ENCODE data around the gene INCA1.
"Not testable (repeated sequence)": the region's sequence is repeated elsewhere in the genome, so short reads cannot be mapped to it uniquely, and the experiment has no call there.

The INCA1 gene, protein sequence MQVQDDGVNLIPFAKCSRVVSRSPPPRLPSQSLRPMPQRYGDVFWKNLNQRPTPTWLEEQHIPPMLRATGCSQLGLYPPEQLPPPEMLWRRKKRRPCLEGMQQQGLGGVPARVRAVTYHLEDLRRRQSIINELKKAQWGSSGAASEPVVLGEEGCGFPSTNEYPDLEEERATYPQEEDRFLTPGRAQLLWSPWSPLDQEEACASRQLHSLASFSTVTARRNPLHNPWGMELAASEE

DNA sequence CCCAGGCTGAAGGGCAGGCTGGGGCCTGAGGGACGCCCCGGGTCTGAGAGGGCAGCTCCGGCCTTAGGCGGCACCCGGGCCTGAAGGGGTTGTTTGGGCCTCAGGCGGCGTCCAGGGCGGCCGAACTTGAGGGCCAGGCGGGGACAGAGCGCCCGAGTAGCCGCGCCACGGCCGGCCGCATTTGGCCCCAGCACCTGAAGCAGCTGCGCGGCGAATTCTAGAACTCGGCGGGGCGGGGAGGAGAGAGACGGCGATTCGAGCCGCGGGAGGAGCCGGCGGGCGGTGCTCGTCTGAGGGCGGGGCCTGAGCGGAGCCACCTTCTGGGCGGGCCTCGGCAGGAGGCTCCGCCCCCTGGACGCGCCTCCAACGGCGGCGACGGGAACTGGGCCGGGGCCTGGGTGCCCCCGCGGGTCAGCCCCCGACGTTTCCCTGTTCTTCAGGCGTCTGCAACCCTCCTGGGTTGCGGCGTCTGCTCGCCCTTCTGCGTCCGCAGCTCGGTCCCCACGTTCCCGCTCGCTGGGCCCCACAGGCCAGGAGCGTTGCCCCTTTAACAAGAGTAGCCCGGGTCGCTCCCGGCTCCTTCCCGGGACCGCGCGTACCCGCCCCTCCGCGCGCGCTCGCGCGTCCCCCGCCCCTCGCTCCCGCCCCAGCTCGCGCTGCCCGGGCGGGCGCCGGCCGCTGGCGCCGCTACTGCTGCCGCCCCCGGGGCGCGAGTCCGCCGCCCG is at the start of gene INCA1, which contains the start of gene KIF1C:
INCA1 (minus strand) TSS at position 221 of the 725 bp plus-strand sequence. CDS start 3,085 bp downstream, outside the sequence.
KIF1C (plus strand) TSS at position 649 of the 725 bp plus-strand sequence. CDS start 2,297 bp downstream, outside the sequence.
- no peaks in the 10 kb centered on the region for H3K27me3 Mint-ChIP-seq

GRCh38 chr17:5045496-5045895 is 48.2 kb upstream of the INCA1 start:
- H3K36me3 Mint-ChIP-seq = no peaks in the 10 kb centered on the region
- no peak overlapping the region for H3K27ac Mint-ChIP-seq
- peaks cover 20% of the 10 kb centered on the region for H3K4me1 Mint-ChIP-seq
- DNase-seq (ENCODE audit: low spot score in 2 of 2) (no peak), ATAC-seq (ENCODE audit: low read depth) (no peak)
- no peaks in the 10 kb centered on the region for H3K27me3 Mint-ChIP-seq
- H3K4me3 Mint-ChIP-seq = no peak overlapping the region
- no peaks in the 10 kb centered on the region for H3K9me3 Mint-ChIP-seq

More for the DNA sequence above, at the start of gene INCA1, which contains the start of gene KIF1C:
- Mint-ChIP-seq H3K36me3 (peaks cover 14% of the 10 kb centered on the region), H3K9me3 (no peaks in the 10 kb centered on the region), H3K27ac (peak within 1 kb of the TSS; percentile 81), H3K4me3 (peak within 1 kb of the TSS; percentile 89), H3K4me1 (peaks cover 22% of the 10 kb centered on the region)
- peak; percentile 88 for ATAC-seq (ENCODE audit: low read depth)
- peak; percentile 94 for DNase-seq (ENCODE audit: low spot score in 2 of 2)

GRCh38 chr17:5044630-5045029 is 47.3 kb upstream of the INCA1 start:
- DNase-seq (ENCODE audit: low spot score in 2 of 2) = no peak
- no peak for ATAC-seq (ENCODE audit: low read depth)
- Mint-ChIP-seq H3K27ac (no peak overlapping the region), H3K36me3 (no peaks in the 10 kb centered on the region), H3K27me3 (no peaks in the 10 kb centered on the region), H3K9me3 (no peaks in the 10 kb centered on the region), H3K4me3 (no peak overlapping the region), H3K4me1 (peaks cover 15% of the 10 kb centered on the region)

- Mint-ChIP-seq H3K4me3 (no peak overlapping the region), H3K27ac (no peak overlapping the region), H3K9me3 (no peaks in the 10 kb centered on the region), H3K36me3 (no peaks in the 10 kb centered on the region), H3K27me3 (no peaks in the 10 kb centered on the region), H3K4me1 (peaks cover 11% of the 10 kb centered on the region)
- ATAC-seq (ENCODE audit: low read depth) = no peak
- DNase-seq (ENCODE audit: low spot score in 2 of 2) = no peak
Measured at GRCh38 chr17:5043524-5043923, 46.2 kb upstream of the INCA1 start.

DNA sequence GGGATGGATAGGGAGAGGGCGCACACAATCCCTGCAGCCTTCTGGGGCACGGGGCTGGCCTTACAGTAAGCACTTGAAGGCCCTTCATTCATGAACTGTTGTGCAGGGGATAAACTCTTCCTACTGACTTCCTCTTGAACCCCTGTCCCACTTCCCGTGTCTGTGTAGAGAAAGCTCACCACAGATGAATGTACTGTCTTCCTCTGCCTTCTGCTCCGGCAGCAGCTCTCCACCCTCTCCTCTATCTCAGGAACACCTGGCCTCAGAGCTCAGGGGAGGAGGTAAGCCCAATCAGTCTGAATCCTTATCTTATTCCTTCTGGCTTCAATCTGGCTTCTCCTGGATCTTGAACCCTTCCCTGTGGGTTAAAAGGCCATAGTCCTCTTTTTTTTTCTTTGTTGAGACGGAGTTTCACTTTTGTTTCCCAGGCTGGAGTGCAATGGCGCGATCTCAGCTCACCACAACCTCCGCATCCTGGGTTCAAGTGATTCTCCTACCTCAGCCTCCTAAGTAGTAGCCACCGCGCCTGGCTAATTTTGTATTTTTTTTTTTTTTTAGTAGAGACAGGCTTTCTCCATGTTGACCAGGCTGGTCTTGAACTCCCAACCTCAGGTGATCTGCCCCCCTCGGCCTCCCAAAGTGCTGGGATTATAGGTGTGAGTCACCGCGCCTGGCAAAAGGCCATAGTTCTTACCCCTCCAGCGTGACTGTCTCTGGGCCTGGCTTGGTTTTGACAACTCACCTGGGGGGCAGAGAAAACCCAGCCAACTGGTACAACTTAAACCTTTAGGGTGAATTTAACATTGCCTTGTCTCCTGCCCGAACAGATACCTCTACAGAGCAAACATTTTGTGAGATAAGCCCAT is 45.1 kb upstream of the INCA1 start:
- no peaks in the 10 kb centered on the region for H3K9me3 Mint-ChIP-seq
- no peak overlapping the region for H3K4me3 Mint-ChIP-seq
- H3K4me1 Mint-ChIP-seq = peaks cover 5% of the 10 kb centered on the region
- no peaks in the 10 kb centered on the region for H3K36me3 Mint-ChIP-seq
- ATAC-seq (ENCODE audit: low read depth) (no peak), DNase-seq (ENCODE audit: low spot score in 2 of 2) (no peak)
- H3K27ac Mint-ChIP-seq = no peak overlapping the region
- H3K27me3 Mint-ChIP-seq = no peaks in the 10 kb centered on the region

DNA sequence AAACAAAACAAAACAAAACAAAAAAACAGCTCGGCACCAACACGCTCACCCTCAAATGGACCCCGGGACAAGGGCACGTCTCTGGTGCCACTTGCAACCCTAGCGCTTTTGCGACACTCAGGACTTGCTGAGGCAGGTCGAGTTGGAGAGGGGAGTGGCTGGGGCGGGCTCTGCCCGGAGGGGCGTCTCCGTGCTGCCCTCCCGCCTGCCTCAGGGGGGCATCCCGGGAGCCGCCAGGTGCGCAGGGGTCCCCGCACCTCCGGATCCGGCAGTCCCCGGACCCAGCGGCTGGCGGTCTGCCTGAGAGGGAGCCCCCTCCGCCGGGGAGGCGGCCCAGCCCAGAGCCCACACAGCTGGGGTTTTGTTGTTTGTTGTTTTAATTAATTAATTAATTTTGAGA is 38.0 kb upstream of the INCA1 start, which contains the start of gene SLC52A1:
SLC52A1 (minus strand) TSS at position 112 of the 400 bp plus-strand sequence. CDS start 820 bp downstream, outside the sequence.
- no peaks in the 10 kb centered on the region for H3K9me3 Mint-ChIP-seq
- no peak within 1 kb of the TSS for H3K4me3 Mint-ChIP-seq
- peaks cover 4% of the 10 kb centered on the region for H3K4me1 Mint-ChIP-seq
- ATAC-seq (ENCODE audit: low read depth) (no peak), DNase-seq (ENCODE audit: low spot score in 2 of 2) (no peak)
- no peaks in the 10 kb centered on the region for H3K36me3 Mint-ChIP-seq
- no peak within 1 kb of the TSS for H3K27ac Mint-ChIP-seq
- no peaks in the 10 kb centered on the region for H3K27me3 Mint-ChIP-seq

DNA sequence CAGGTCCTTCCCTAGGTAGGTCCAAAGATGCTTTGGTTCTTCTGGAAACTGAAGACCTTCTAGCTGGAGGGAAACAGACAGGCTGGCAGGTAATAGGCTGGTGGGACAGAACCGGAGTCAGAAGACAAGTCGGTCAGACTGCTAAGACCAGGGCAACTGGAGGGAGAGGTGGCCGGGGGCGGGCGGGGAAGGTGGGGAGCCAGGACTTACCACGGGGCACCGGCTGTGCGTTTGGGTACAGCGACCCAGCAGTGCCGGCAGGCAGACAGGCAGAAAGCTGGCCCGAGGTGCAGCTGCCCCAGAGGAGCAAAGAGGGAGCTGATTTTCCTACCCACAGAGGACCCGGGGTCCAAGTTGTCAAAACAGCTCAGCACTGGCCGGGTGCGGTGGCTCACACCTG is 37.3 kb upstream of the INCA1 start:
- Mint-ChIP-seq H3K4me3 (no peak overlapping the region), H3K27me3 (no peaks in the 10 kb centered on the region), H3K4me1 (peaks cover 4% of the 10 kb centered on the region), H3K9me3 (no peaks in the 10 kb centered on the region), H3K27ac (no peak overlapping the region), H3K36me3 (no peaks in the 10 kb centered on the region)
- DNase-seq (ENCODE audit: low spot score in 2 of 2) = no peak
- ATAC-seq (ENCODE audit: low read depth) = no peak

DNA sequence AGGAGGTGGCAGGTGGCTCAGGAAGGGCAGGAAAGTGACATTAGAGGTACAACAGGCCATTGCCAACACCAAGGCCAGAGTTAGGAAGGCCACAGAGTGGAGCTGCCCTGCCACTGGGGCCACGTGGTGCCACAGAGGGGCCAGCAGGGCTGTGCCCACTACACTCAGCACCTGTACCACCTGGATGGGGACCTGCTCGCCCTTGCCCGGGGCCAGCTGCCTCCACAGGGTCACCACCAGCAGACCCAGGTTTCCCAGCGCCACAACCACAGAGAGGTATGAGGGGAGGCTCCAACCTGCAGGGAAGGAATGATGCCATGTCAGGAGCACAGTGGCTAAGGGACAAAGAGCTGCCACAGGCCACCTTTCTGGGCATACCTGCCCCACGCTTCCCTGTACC is 36.7 kb upstream of the INCA1 start:
- Mint-ChIP-seq H3K4me3 (no peak overlapping the region), H3K36me3 (no peaks in the 10 kb centered on the region), H3K27me3 (no peaks in the 10 kb centered on the region), H3K9me3 (no peaks in the 10 kb centered on the region), H3K27ac (no peak overlapping the region), H3K4me1 (peaks cover 4% of the 10 kb centered on the region)
- no peak for DNase-seq (ENCODE audit: low spot score in 2 of 2)
- ATAC-seq (ENCODE audit: low read depth) = no peak

DNA sequence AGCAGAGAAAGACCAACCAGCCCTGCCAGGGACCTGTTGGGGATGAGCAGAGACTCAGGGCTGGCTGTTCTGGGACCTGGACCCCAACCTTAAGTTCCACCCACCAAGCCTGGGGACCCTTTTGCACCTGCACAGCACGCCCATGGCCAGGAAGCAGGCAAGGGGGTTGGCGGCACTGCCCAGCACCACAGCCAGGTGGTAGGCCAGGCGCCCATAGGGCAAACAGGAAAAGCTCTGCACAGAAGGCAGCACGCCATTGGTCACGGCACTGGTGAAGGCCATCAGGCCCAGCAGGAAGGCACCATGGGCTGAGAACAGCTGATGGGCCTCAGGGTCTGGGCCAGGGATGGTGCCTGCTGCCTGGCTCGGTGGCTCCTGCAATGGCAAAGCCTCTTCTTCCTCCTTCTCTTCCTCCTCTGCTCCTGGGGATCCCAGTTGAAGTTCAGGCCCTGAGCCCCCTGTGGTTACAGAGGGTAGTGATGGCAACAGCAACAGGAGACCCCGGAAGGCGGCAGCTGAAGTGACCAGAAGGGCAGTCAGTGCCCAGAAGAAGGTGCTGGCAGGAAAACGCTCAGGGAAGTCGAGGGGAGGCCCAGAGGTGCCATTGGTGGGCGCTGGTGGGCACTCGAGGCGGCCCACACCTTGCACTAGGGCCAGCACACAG is 36.2 kb upstream of the INCA1 start:
- Mint-ChIP-seq H3K27me3 (no peaks in the 10 kb centered on the region), H3K4me1 (peaks cover 4% of the 10 kb centered on the region), H3K36me3 (no peaks in the 10 kb centered on the region), H3K4me3 (no peak overlapping the region), H3K9me3 (no peaks in the 10 kb centered on the region), H3K27ac (no peak overlapping the region)
- DNase-seq (ENCODE audit: low spot score in 2 of 2) (no peak), ATAC-seq (ENCODE audit: low read depth) (no peak)

GRCh38 chr17:5032865-5033264 is 35.5 kb upstream of the INCA1 start:
- Mint-ChIP-seq H3K4me1 (peaks cover 4% of the 10 kb centered on the region), H3K27ac (no peak overlapping the region), H3K9me3 (no peaks in the 10 kb centered on the region), H3K27me3 (no peaks in the 10 kb centered on the region), H3K4me3 (no peak overlapping the region), H3K36me3 (no peaks in the 10 kb centered on the region)
- ATAC-seq (ENCODE audit: low read depth) (no peak), DNase-seq (ENCODE audit: low spot score in 2 of 2) (no peak)

DNA sequence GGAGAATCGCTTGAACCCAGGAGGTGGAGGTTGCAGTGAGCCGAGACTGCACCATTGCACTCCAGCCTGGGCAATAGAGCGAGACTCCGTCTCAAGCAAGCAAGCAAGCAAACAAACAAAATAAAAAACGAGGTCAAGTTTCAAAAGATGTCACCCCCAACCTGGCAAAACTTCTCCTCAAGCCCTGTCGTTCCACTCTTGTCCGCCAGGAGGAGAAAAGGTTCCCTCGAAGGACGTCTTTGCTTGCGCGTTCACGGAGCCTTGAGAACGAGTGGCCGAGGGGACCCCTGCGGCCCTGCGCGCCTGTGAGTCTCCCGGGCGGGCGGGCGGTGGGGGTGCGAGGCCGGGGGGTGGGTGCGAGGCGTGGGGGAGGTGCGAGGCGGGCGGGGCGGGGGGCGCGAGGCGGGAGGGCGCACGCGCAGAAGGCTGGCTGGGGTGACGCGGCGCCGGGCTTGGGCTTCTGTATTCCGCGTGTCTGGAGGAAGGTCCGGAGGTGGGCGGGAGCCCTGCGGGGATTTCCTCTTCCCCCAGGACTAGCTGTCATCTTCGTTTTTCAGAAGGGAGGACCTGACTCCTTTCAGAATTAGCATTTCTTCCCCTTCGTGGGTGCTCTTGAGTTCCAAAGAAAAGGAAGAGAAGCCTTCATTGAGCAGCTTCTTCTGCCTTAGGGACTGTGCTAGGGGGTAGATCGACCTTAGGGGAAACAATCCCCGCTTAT is 34.2 kb upstream of the INCA1 start:
- no peaks in the 10 kb centered on the region for H3K36me3 Mint-ChIP-seq
- peak overlapping the region; percentile 83 for H3K4me3 Mint-ChIP-seq
- ATAC-seq (ENCODE audit: low read depth) (peak; percentile 86), DNase-seq (ENCODE audit: low spot score in 2 of 2) (peak; percentile 79 to 86)
- peak overlapping the region; percentile 87 for H3K27ac Mint-ChIP-seq
- H3K4me1 Mint-ChIP-seq = peaks cover 4% of the 10 kb centered on the region
- H3K9me3 Mint-ChIP-seq = no peaks in the 10 kb centered on the region
- no peaks in the 10 kb centered on the region for H3K27me3 Mint-ChIP-seq

DNA sequence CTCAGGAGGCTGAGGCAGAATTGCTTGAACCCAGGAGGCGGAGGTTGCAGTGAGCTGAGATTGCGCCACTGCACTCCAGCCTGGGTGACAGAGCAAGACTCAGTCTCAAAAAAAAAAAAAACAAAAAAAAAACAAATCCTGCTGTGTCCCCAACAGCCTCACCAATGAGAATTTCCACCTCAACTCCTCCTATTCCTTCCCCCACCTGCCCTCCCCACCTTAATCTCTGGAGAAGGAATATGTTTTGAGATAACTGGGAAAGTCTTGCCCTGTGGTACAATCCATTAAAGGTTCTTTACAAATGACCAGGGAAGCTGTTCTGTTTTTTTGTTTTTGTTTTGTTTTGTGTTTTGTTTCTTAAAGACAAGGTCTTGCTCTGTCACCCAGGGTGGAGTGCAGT is 32.8 kb upstream of the INCA1 start:
- DNase-seq (ENCODE audit: low spot score in 2 of 2); H3K9me3 Mint-ChIP-seq; H3K27me3 Mint-ChIP-seq; H3K4me3 Mint-ChIP-seq; H3K36me3 Mint-ChIP-seq; ATAC-seq (ENCODE audit: low read depth); H3K4me1 Mint-ChIP-seq: not testable (repeated sequence)
- peak overlapping the region; percentile 87 for H3K27ac Mint-ChIP-seq

GRCh38 chr17:5027916-5028315 is 30.6 kb upstream of the INCA1 start:
- Mint-ChIP-seq H3K4me3 (no peak overlapping the region), H3K9me3 (no peaks in the 10 kb centered on the region), H3K4me1 (peaks cover 2% of the 10 kb centered on the region), H3K27me3 (no peaks in the 10 kb centered on the region), H3K27ac (no peak overlapping the region), H3K36me3 (peaks cover 4% of the 10 kb centered on the region)
- no peak for DNase-seq (ENCODE audit: low spot score in 2 of 2)
- no peak for ATAC-seq (ENCODE audit: low read depth)
